ENCODE results near the gene ATP10A.

ATP10A gene

DNA sequence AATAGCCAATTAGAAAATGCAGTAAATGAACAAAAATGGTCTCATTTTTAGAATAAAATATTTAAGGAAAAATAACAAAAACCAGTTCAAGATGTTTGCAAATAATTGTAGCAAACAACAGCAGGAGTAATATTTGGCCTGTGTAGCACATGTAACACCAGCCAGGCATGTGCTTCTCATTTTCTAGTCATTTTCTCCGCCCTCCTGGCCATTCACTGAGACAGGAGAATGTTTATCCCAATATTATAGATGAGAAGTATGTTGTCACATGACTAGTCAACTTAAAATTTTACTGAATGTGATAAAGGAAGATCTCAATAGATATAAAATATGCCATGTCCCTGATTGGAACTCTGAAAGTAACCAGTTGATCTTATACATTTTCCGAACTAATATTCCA is 7.8 kb upstream of the ATP10A start:
- Histone ChIP-seq H3K4me1 (peaks cover 11% of the 10 kb centered on the region), H3K27ac (no peak overlapping the region), H3K27me3 (no peaks in the 10 kb centered on the region), H3K9me3 (no peaks in the 10 kb centered on the region), H3K9ac (no peak overlapping the region), H3K4me2 (no peak overlapping the region), H3K4me3 (no peak overlapping the region), H4K20me1 (no peaks in the 10 kb centered on the region), H3K36me3 (no peaks in the 10 kb centered on the region)
- TF ChIP-seq Cebpa-rat (IDR thresholded peaks at IDR 0.05): no peak

DNA sequence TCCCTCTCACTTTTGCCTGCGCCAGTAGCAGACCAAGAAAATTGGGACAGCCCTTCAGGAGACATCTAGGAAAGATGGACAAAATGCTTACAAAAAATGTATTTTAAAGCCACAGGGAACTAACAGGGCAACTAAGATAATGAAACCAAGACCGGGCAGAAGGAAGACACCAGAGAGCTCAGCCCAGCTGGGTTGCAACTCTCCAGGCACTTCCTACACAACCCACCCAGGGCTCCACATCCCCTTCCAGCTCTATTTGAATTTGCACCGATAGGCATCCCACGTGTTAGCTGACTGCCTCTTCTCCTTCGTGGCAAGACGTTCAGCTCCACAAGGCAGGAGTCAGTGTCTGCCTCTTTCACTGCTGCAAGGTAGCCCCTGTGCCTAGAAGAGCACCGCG is 6.6 kb upstream of the ATP10A start:
- no peak for TF ChIP-seq Cebpa-rat (IDR thresholded peaks at IDR 0.05)
- peaks cover 15% of the 10 kb centered on the region for H3K4me1 ChIP-seq
- no peak overlapping the region for H3K9ac ChIP-seq
- H3K4me3 ChIP-seq: no peak overlapping the region
- peak overlapping the region; percentile 53 for H3K4me2 ChIP-seq
- no peaks in the 10 kb centered on the region for H3K27me3 ChIP-seq
- H3K9me3 ChIP-seq: no peaks in the 10 kb centered on the region
- no peak overlapping the region for H3K27ac ChIP-seq
- H4K20me1 ChIP-seq: no peaks in the 10 kb centered on the region
- H3K36me3 ChIP-seq: no peaks in the 10 kb centered on the region

DNA sequence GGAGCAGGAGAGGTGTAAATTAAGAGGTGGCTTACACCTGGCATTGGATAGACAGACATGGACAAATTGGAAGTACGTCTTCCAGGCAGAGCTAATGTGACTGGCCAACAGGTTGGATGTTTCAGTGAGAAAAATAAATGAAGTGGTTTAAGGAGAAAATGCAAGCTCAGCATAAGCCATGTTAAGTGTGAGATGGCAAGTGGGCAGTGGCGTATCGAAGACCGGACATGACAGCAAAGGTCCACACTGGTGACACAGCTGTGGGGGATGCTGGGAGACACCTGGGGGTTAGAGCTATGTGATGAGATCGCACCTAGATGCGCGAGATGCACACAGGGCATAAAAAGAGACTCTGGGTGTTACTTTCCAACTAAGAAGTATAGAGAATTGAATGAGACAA is 3.7 kb upstream of the ATP10A start:
- no peak overlapping the region for H3K4me2 ChIP-seq
- H3K9me3 ChIP-seq: no peaks in the 10 kb centered on the region
- H3K9ac ChIP-seq: no peak overlapping the region
- no peak overlapping the region for H3K27ac ChIP-seq
- H3K27me3 ChIP-seq: no peaks in the 10 kb centered on the region
- TF ChIP-seq Cebpa-rat (IDR thresholded peaks at IDR 0.05): no peak
- H3K4me3 ChIP-seq: no peak overlapping the region
- H4K20me1 ChIP-seq: 0 out of 2 replicates have a peak, but pooled peaks cover under 1% of the 10 kb centered on the region
- peaks cover 31% of the 10 kb centered on the region for H3K4me1 ChIP-seq
- no peaks in the 10 kb centered on the region for H3K36me3 ChIP-seq

DNA sequence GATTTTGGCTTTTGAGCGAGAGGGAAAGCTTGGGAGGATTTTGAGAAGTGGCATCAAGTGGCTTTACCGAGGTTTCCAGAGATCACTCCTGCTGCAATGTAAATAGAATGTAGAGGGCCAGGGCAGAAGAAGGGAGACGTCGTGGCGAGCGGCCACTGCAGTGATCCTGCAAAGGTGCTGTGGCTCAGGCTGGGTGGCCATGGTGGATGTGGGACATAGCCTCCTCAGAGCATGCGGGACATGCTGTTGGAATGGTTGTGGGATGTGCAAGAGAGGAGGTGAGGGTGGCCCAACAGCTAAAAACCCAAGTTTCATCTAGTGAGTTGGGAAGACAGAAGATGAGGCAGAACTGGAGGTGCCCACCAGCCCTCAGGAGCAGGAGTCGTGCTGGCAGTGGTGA is 3.1 kb upstream of the ATP10A start:
- H4K20me1 ChIP-seq: 0 out of 2 replicates have a peak, but pooled peaks cover 5% of the 10 kb centered on the region
- H3K27me3 ChIP-seq: no peaks in the 10 kb centered on the region
- no peak overlapping the region for H3K9ac ChIP-seq
- no peak overlapping the region for H3K4me2 ChIP-seq
- H3K4me1 ChIP-seq: peaks cover 37% of the 10 kb centered on the region
- no peak for TF ChIP-seq Cebpa-rat (IDR thresholded peaks at IDR 0.05)
- H3K36me3 ChIP-seq: no peaks in the 10 kb centered on the region
- H3K27ac ChIP-seq: no peak overlapping the region
- H3K4me3 ChIP-seq: no peak overlapping the region
- H3K9me3 ChIP-seq: no peaks in the 10 kb centered on the region

DNA sequence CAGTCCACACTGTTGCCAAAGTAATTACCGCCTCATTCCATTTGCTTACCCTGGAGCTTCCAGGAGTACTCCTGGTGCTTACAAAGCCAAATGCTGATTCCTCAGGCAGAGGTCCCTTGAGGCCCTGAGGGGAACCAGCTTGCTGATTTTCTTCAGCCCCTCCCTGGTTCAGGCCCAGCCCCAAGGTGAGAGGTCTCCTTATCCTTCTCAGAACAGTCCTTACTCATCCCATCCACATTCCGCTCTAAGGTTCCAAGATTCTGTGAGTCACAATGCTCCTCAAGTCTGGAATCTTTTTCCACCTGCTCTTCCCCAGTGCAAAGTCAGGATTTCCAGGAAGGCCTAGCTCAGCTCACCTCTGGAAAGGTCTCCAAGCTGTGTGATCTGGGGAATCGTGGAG is 1.8 kb upstream of the ATP10A start:
- Histone ChIP-seq H3K4me1 (peaks cover 50% of the 10 kb centered on the region), H3K9me3 (no peaks in the 10 kb centered on the region), H3K4me2 (peak overlapping the region; percentile 97; the same call in 1 of the 2 replicates), H4K20me1 (0 out of 2 replicates have a peak, but pooled peaks cover 5% of the 10 kb centered on the region), H3K4me3 (no peak overlapping the region), H3K27me3 (no peaks in the 10 kb centered on the region), H3K36me3 (no peaks in the 10 kb centered on the region), H3K27ac (no peak overlapping the region), H3K9ac (no peak overlapping the region)
- TF ChIP-seq Cebpa-rat (IDR thresholded peaks at IDR 0.05): no peak

DNA sequence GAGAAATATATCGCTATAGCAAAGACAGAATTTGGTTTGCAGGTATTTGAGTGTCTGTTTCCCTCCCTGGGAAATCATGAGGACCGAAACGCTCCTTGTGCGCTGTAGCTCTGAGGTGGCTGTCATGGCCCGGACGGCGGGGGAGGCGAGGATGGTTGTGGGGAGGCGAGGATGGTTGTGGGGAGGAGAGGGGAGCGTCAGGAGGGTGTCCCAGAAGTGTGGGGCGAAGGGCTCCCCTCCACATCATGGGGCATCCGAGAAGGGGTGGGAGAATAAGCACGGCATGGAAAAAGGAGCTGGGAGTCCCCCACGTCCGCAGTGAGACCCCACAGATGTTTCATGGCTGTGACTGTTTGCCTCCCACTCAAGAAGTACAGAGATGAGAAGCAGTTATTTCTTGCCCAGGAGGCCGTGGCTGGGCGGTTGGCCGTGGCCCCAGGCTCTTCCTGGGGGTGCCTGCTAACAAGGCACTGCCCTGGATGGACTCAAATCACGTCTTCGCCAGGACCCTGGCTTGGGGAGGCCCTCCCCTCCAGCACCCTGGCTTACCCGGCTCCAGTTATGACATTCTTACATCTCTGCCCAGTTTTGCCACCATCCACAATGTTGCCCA is 947 bp upstream of the ATP10A start:
- peak overlapping the region; percentile 82 for H3K4me3 ChIP-seq
- peak overlapping the region; percentile 85; the same call in 1 of the 2 replicates for H3K27ac ChIP-seq
- H3K36me3 ChIP-seq: no peaks in the 10 kb centered on the region
- peaks cover 50% of the 10 kb centered on the region for H3K4me1 ChIP-seq
- peak overlapping the region; percentile 97 for H3K4me2 ChIP-seq
- H4K20me1 ChIP-seq: peaks cover 12% of the 10 kb centered on the region; the same call in 1 of the 2 replicates
- no peak for TF ChIP-seq Cebpa-rat (IDR thresholded peaks at IDR 0.05)
- H3K9me3 ChIP-seq: no peaks in the 10 kb centered on the region
- H3K27me3 ChIP-seq: no peaks in the 10 kb centered on the region
- peak overlapping the region; percentile 83; the same call in 1 of the 2 replicates for H3K9ac ChIP-seq

DNA sequence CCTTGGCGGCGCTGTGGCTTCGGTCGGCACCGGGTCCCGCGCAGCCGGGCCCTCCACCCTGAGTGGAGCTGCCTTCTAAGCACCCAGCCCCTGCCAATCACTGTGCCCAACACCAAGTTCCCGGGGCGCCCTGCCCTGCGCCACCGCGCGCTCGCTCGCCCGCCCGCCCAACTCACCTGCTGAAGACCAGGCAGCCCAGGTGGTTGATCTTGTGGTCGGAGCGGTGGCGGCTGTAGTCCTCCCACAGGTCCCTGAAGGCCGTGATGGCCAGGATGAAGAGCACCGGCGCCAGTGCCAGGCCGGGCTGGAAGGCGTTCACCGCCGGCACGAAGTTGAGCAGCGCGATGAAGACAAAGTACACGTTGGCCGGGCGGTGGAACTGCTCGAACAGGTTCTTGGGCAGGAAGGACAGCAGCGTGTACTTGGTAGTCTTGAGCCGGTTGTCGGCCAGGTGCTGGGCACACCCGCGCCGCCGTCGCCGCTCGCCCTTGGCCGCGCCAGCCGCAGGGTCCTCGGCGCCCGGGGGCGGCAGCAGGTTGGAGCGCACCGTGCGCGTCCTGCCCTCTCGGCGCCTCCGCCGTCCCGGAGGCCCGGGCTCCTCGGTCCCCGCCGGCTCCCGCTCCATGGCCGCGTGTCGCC is 536 bp downstream of the ATP10A start:
- Histone ChIP-seq H3K4me1 (peaks cover 60% of the 10 kb centered on the region), H3K9ac (peak overlapping the region; percentile 83), H4K20me1 (peaks cover 15% of the 10 kb centered on the region; the same call in 1 of the 2 replicates), H3K9me3 (no peaks in the 10 kb centered on the region), H3K4me3 (peak overlapping the region; percentile 82), H3K27me3 (no peaks in the 10 kb centered on the region), H3K27ac (peak overlapping the region; percentile 85), H3K4me2 (peak overlapping the region; percentile 97), H3K36me3 (peaks cover 7% of the 10 kb centered on the region)
- no peak for TF ChIP-seq Cebpa-rat (IDR thresholded peaks at IDR 0.05)

DNA sequence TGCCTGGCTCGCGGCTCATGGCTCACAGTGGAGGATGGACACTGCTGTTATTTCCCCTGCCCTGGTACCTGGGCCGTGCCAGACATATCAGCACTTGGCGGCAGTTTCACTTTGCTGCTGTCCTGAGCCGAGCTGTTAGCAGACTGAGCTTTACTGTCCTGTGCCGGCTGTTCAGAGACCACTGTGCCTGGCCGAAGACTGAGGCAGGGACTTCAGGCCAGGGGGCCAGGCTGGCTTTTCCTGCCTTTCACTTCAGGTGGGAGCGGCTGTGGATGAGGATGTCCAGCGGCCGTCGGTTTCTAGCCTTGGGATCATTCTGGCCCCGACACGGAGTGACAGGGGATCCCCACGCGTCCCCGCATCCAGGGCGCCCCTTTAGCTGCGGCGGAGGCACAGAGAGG is 1.1 kb downstream of the ATP10A start:
- Histone ChIP-seq H3K4me2 (peak overlapping the region; percentile 97), H3K9ac (peak overlapping the region; percentile 83), H3K4me3 (peak overlapping the region; percentile 82), H3K36me3 (peaks cover 12% of the 10 kb centered on the region), H3K9me3 (no peaks in the 10 kb centered on the region), H4K20me1 (peaks cover 15% of the 10 kb centered on the region; the same call in 1 of the 2 replicates), H3K4me1 (peaks cover 60% of the 10 kb centered on the region), H3K27me3 (no peaks in the 10 kb centered on the region), H3K27ac (peak overlapping the region; percentile 85)
- TF ChIP-seq Cebpa-rat (IDR thresholded peaks at IDR 0.05): no peak

DNA sequence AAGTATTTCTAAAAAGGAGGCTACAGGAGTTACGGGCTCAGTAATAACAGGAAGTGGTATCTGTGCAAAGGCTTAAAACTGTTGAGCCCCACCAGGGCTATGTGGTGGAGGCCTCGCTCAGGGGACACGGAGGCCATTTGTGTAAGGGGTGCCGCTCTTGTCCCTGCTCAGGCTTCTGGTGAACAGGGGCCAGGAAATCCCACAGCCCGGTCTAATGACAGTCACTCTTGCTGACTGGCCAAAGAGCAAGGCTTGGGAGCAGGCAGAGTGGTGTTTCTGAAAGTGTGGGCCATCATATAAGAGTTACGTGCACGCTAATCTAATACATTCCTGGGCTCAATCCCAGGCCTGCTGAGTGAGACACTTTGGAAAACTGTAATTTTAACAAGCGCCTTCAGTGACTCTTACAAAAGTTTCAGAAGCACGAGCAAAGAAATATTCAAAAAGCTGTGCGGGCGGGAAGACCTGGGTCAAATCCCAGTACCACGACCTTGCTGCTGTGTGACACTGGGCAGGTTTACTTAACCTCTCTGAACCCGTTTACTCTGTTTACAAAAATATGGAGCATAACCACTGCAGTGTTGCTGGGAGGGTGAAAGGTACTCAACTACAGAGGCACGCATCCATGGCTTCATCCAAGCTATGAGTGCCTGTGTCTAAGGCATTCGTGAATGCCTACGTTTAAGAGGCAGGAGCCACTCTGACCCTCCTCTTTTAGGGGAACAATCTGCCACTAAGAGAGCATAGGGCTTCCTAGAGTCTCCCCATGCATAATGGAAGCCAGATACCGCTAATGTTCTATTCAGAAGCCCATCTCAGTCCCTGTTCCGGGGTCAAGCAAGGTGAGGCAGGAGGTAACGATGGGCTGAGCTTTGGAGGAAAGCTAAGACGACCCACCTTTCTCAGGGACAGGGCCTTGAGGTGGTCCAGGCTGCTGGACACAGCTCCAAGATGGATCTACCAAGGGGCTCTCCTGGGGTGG is 2.0 kb downstream of the ATP10A start:
- no peak for TF ChIP-seq Cebpa-rat (IDR thresholded peaks at IDR 0.05)
- H3K4me2 ChIP-seq: peak overlapping the region; percentile 97
- H3K36me3 ChIP-seq: peaks cover 17% of the 10 kb centered on the region
- H4K20me1 ChIP-seq: peaks cover 15% of the 10 kb centered on the region; the same call in 1 of the 2 replicates
- H3K9me3 ChIP-seq: no peaks in the 10 kb centered on the region
- H3K9ac ChIP-seq: peak overlapping the region; percentile 83
- no peaks in the 10 kb centered on the region for H3K27me3 ChIP-seq
- H3K4me3 ChIP-seq: peak overlapping the region; percentile 82
- H3K27ac ChIP-seq: peak overlapping the region; percentile 85
- peaks cover 69% of the 10 kb centered on the region for H3K4me1 ChIP-seq
